KMS-11 (cell line): ENCODE data around the gene ZYG11B.

Source experiments
- H2AFZ ChIP-seq: fragments of 200-600 bp; sonication (generic); 2 replicates; pipeline ENCODE4 v1.6.1; 2016; ENCODE audit warnings: antibody characterized with exemption, mixed run types, low read depth
- H3K27ac ChIP-seq: fragments of 200-600 bp; sonication (generic); 2 replicates; pipeline ENCODE4 v1.6.1; 2016; ENCODE audit warnings: mild to moderate bottlenecking, mixed run types
- H3K27me3 ChIP-seq: fragments of 200-600 bp; sonication (generic); 2 replicates; pipeline ENCODE4 v1.6.1; 2017; ENCODE audit warnings: mild to moderate bottlenecking, low read depth, mixed run types, moderate library complexity; ENCODE audit not compliant: insufficient read depth
- H3K36me3 ChIP-seq: fragments of 200-600 bp; sonication (generic); 2 replicates; pipeline ENCODE4 v1.6.1; 2017; ENCODE audit warnings: mild to moderate bottlenecking, mixed run types; ENCODE audit not compliant: insufficient read depth
- H3K4me1 ChIP-seq: fragments of 200-600 bp; sonication (generic); 2 replicates; pipeline ENCODE4 v1.6.1; 2016; ENCODE audit warnings: mild to moderate bottlenecking, low read depth, mixed run types; ENCODE audit not compliant: poor library complexity, severe bottlenecking
- H3K4me2 ChIP-seq: fragments of 200-600 bp; sonication (generic); 2 replicates; pipeline ENCODE4 v1.7.0; 2016; ENCODE audit warnings: mild to moderate bottlenecking, mixed run types
- H3K4me3 ChIP-seq: fragments of 200-600 bp; sonication (generic); IDR thresholded peaks from 2 replicates; pipeline ENCODE4 v1.6.1; 2017; ENCODE audit warnings: low read depth, low read length, mixed read lengths; ENCODE audit not compliant: insufficient read depth
- H3K79me2 ChIP-seq: fragments of 200-600 bp; sonication (generic); 2 replicates; pipeline ENCODE4 v1.6.1; 2016; ENCODE audit warnings: low read depth, mixed run types; ENCODE audit not compliant: insufficient read depth
- H3K9ac ChIP-seq: fragments of 200-600 bp; sonication (generic); 2 replicates; pipeline ENCODE4 v1.6.1; 2016; ENCODE audit warnings: mild to moderate bottlenecking, mixed run types
- H4K20me1 ChIP-seq: fragments of 200-600 bp; sonication (generic); 2 replicates; pipeline ENCODE4 v1.6.1; 2016; ENCODE audit warnings: mild to moderate bottlenecking, mixed run types; ENCODE audit not compliant: insufficient read depth
- TF ChIP-seq, protein P1 (sequence below): fragments of 200-600 bp; sonication (generic); conservative IDR thresholded peaks from 2 replicates; pipeline ENCODE4 v1.6.1; 2017; ENCODE audit warnings: low read depth, mild to moderate bottlenecking, antibody characterized with exemption, low read length, moderate library complexity, mixed read lengths

The ZYG11B gene

DNA sequence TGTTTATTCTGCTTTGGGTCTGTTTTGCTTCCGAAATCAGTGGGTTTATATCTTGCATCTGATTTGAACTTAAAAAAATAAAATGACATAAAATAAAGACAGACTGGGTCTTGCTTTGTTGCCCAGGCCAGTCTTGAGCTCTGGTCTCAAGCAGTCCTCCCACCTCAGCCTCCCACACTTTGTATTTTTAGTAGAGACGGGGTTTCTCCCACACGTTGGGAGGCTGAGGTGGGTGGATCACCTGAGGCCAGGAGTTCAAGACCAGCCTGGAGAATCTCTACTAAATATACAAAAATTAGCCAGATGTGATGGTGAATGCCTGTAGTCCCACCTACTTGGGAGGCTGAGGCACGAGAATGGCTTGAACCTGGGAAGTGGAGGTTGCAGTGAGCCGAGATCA, 122.2 kb downstream of the ZYG11B start:
- H3K79me2 ChIP-seq = peaks cover 99% of the 10 kb centered on the region

DNA sequence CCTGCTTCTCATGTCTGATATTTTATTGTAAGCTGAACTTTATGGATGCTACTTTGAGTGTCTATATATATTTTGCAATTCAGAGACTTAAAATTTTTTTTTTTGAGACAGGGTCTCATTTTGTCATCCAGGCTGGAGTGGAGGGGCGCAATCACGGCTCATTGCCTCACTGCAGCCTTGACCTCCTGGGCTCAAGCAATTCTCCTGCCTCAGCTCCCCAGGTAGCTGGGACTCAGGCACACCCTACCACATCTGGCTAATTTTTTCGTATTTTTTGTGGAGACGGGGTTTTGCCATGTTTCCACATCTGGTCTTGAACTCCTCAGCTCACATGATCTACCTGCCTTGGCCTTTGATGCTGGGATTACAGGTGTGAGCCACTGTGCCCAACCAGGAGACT, 124.7 kb downstream of the ZYG11B start:
- H3K9ac ChIP-seq = no peak overlapping the region
- no peaks in the 10 kb centered on the region for H4K20me1 ChIP-seq
- H3K4me3 ChIP-seq = no peak overlapping the region
- no peaks in the 10 kb centered on the region for H3K27me3 ChIP-seq
- peaks cover 99% of the 10 kb centered on the region for H3K79me2 ChIP-seq
- no peaks in the 10 kb centered on the region; the same call in 1 of the 2 replicates for H3K36me3 ChIP-seq
- 0 out of 2 replicates have a peak overlapping the region, but pooled peaks have one; percentile 39 for H3K4me2 ChIP-seq
- no peak overlapping the region for H2AFZ ChIP-seq
- TF ChIP-seq, protein P1, sequence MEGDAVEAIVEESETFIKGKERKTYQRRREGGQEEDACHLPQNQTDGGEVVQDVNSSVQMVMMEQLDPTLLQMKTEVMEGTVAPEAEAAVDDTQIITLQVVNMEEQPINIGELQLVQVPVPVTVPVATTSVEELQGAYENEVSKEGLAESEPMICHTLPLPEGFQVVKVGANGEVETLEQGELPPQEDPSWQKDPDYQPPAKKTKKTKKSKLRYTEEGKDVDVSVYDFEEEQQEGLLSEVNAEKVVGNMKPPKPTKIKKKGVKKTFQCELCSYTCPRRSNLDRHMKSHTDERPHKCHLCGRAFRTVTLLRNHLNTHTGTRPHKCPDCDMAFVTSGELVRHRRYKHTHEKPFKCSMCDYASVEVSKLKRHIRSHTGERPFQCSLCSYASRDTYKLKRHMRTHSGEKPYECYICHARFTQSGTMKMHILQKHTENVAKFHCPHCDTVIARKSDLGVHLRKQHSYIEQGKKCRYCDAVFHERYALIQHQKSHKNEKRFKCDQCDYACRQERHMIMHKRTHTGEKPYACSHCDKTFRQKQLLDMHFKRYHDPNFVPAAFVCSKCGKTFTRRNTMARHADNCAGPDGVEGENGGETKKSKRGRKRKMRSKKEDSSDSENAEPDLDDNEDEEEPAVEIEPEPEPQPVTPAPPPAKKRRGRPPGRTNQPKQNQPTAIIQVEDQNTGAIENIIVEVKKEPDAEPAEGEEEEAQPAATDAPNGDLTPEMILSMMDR = no peak
- H3K27ac ChIP-seq = no peak overlapping the region
- H3K4me1 ChIP-seq = peaks cover 62% of the 10 kb centered on the region

More for the DNA sequence above, 122.2 kb downstream of the ZYG11B start:
- Histone ChIP-seq H4K20me1 (no peaks in the 10 kb centered on the region), H3K9ac (no peak overlapping the region), H3K27ac (no peak overlapping the region), H3K36me3 (no peaks in the 10 kb centered on the region), H3K4me3 (no peak overlapping the region), H3K4me2 (no peak overlapping the region), H3K27me3 (no peaks in the 10 kb centered on the region), H2AFZ (no peak overlapping the region), H3K4me1 (peaks cover 75% of the 10 kb centered on the region)
- TF ChIP-seq, protein P1 = no peak

DNA sequence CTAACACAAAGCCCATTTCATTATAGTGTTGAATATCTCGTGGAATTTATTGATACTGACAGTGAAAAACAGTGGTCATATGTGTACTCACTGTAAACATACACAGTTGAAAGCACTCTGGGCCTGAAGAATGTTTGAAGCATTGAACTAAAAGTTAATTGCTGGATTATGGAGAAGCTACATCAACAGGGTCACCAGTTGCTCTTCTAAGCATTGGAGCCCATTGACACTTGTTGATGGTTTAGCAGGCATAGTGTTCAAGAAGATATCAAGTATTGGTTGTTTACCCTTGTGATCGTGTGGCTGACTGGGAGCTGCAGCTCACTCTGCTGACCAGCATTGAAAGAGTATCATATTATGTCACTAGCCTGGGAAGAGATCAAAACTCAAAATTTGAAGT, 126.6 kb downstream of the ZYG11B start:
- H3K4me2 ChIP-seq = no peak overlapping the region; the same call in 1 of the 2 replicates
- H3K36me3 ChIP-seq = peaks cover 6% of the 10 kb centered on the region; the same call in 1 of the 2 replicates
- no peak overlapping the region for H3K27ac ChIP-seq
- H2AFZ ChIP-seq = no peak overlapping the region
- peaks cover 95% of the 10 kb centered on the region for H3K79me2 ChIP-seq
- no peak overlapping the region for H3K4me3 ChIP-seq
- H3K9ac ChIP-seq = no peak overlapping the region
- H4K20me1 ChIP-seq = no peaks in the 10 kb centered on the region
- peaks cover 64% of the 10 kb centered on the region for H3K4me1 ChIP-seq
- TF ChIP-seq, protein P1 = no peak
- no peaks in the 10 kb centered on the region for H3K27me3 ChIP-seq

DNA sequence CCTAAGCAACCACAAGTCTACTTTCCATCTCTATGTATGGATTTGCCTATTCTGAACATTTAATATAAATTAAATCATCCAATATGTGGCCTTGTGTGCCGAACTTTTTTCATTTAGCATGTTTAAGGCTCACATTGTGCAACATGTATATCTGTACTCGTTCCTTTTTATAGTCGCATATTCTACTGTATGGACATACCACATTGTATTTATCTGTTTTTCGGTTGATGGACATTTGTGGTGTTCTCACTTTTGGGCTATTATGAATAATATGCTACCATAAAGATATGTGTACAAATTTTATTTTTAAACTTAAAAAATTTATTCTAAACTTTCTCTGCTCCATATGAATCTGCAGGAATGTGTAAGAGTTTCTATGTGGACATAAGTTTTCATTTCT, 129.3 kb downstream of the ZYG11B start:
- TF ChIP-seq, protein P1 = no peak
- no peaks in the 10 kb centered on the region for H4K20me1 ChIP-seq
- peaks cover 55% of the 10 kb centered on the region for H3K4me1 ChIP-seq
- H3K27me3 ChIP-seq = no peaks in the 10 kb centered on the region
- no peak overlapping the region for H3K27ac ChIP-seq
- H3K4me3 ChIP-seq = no peak overlapping the region
- no peak overlapping the region for H3K4me2 ChIP-seq
- H3K36me3 ChIP-seq = peaks cover 6% of the 10 kb centered on the region; the same call in 1 of the 2 replicates
- H2AFZ ChIP-seq = no peak overlapping the region
- H3K79me2 ChIP-seq = peaks cover 76% of the 10 kb centered on the region
- no peak overlapping the region for H3K9ac ChIP-seq
